CD4-positive, alpha-beta T cell treated with Interleukin-4 for 4 hours (primary cell): ENCODE data around the gene CDC20.
"Not testable (repeated sequence)": the region's sequence is repeated elsewhere in the genome, so short reads cannot be mapped to it uniquely, and the experiment has no call there.

ENCODE experiments used
- DNase-seq: peaks from one replicate; pipeline ENCODE4 v3.0.0-alpha.2; 2020

Gene CDC20

GRCh38 chr1:43358121-43358745, 548 bp upstream of the CDC20 start:
- DNase-seq = peak; percentile 18

DNA sequence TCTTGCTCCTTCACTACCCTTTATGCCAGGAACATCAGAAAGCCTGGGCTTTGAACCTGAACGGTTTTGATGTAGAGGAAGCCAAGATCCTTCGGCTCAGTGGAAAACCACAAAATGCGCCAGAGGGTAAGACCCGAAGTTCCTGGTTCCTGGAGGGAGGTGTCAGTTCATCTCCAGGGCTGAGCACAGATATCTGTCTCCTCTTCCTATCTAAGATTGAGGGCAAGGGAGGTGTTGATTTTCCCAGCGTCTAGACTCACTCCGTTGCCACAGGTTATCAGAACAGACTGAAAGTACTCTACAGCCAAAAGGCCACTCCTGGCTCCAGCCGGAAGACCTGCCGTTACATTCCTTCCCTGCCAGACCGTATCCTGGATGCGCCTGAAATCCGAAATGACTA, 915 bp downstream of the CDC20 start:
- no peak for DNase-seq

- DNase-seq = no peak
Measured at GRCh38 chr1:43360616-43361015, 1.8 kb downstream of the CDC20 start.

- DNase-seq = no peak
Measured at GRCh38 chr1:43363283-43363934, 4.6 kb downstream of the CDC20 start.

DNA sequence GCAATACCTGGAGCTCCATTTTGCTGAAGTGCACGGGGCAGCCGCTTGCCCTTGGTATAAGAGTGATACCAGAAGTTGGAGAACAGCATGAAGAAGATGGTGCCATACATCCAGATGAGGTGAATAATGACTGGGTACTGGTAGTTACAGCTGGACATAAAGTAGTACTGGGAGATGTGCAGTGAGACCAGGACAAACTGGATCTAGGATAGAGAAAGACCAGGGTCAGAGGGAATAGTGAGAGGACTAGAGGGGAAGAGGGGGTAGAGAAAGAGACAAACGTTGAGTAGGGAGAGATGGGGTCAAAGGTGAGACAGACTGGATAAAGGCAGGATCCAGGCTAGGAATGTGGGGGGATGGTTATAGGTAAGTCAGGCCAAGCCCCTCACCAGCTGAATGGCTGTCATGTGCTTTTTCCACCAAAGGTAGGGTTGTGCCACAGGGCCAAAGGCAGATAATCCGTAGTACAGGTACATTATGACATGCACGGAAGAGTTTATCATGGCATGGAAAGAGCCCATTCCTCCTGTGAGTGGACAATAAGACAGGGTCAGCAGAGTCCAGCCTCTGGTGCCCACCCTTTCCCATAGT, 5.2 kb downstream of the CDC20 start:
- DNase-seq = no peak

GRCh38 chr1:43365678-43366077, 6.9 kb downstream of the CDC20 start:
- no peak for DNase-seq

GRCh38 chr1:43366179-43366578, 7.4 kb downstream of the CDC20 start:
- no peak for DNase-seq

DNA sequence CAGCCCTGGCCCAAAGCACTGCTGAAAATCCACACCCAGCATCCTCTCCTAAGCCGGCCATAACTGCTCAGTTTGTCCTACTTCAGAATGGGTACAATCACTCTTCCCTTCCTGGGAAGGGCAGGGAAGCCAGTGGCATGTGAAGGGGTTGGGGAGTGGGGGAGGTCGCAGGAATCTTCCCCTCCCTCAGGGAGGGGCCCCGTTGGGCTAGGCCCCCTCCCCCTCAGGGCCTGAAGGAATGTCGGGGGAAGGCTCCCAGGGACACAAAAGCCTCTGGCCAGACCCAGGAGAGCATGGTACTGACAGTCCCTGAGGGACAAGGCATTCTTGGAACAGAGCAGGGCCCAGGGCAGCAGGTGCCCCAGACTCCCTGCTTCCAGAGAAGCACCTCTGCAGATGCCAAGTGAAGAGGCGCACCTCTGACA, 7.8 kb downstream of the CDC20 start:
- no peak for DNase-seq

- no peak for DNase-seq
Measured at GRCh38 chr1:43367026-43367903, 8.5 kb downstream of the CDC20 start.

GRCh38 chr1:43367904-43368645, 9.3 kb downstream of the CDC20 start, which contains the start of gene ELOVL1:
Gene ELOVL1, minus strand, starts transcription at chr1:43368011. Its CDS starts 2,402 bp downstream, at chr1:43365609.
- DNase-seq = peak; percentile 83

DNA sequence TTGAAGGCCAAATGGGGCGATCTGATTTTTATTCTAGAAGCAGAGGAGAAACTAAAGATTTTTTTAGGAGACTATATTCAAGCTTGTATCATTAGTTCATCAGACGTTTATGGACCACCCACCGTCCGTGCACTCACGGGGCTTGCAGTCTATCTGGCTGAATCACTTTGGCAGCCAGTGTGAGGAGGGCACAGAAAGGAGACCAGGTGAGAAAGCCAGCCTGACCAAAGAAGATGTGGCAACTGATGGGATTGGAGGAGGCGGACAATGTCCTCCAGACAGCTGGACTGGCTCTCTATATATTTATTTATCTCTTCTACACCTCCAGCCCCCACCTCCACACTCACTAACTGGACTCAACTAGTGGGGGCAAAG, 9.9 kb downstream of the CDC20 start:
- DNase-seq = no peak

DNA sequence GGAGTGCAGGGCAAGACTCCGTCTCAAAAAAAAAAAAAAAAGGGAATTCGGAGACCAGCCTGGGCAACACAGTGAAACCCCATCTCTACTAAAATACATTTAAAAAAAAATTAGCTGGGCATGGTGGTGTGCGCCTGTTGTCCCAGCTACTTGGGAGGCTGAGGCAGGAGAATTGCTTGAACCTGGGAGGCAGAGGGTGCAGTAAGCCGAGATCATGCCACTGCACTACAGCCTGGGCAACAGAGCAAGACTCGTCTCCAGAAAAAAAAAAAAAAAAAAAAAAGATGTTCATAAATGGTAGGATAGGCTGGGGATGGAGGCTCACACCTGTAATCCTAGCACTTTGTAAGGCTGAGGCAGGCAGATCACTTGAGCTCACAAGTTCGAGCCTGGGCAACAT, 11.0 kb downstream of the CDC20 start:
- not testable (repeated sequence) for DNase-seq

DNA sequence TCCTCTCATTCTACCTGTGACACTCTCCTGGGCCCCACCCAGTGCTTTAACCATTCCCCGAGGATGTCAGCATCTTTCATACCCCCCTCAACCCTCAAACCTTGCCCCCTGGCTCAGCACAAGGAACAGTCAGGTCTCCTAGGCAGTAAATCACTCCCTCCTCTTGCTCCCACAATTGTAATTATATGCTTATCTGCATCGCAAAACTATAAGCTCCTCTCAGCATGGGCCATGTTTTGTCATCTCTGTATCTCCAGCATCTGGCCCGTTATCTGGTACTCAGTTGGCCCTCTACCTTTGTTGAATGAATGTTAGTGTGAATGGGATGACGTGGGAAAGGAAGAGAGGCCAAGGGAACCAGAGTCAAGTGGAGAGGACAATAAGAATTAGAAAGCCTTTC, 11.8 kb downstream of the CDC20 start:
- no peak for DNase-seq

GRCh38 chr1:43372172-43372571, 13.4 kb downstream of the CDC20 start:
- no peak for DNase-seq

DNA sequence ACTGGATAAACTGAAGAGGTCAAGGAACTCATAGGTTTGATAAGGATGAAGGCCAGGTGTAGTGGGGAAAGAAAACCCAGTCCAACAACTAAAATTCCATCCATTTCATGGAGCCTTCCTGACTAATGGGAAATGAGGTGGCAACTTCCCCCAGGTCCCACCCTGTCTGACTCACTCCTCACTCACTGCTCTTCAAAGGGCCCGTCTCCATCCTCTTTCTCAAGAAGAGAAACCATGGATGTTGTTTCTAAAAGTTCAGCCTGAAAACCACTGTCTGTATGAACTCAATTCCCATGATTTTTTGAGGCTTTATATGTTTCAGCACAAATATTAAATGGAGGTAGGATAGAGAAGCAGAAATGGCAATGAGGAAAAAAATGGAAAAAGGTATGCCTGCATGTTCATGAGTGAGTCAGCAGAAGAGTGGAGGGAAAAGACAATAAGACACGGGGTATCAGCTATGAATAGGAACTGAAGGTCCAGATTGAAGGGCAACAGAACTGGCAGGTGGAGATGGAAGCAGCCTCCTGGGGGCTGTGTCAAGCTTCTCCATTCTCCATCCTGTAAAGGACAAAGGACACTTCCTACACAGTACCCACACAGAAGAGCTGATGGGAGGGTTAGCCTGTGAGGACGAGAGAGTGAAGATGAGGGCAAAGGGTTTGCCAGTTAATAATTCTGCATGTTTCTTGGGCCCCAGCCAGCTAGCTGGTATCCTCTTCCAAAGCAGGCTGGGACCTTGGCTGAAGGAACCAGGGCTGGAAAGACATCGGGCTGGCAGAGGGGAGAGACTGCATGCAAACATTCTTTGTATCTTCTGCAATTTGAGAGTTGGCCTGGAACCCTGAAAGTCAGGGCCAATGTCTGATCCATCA, 14.5 kb downstream of the CDC20 start:
- no peak for DNase-seq

- DNase-seq = no peak
Measured at GRCh38 chr1:43376723-43377235, 18.0 kb downstream of the CDC20 start.

- DNase-seq = no peak
Measured at GRCh38 chr1:43377831-43378230, 19.1 kb downstream of the CDC20 start.

DNA sequence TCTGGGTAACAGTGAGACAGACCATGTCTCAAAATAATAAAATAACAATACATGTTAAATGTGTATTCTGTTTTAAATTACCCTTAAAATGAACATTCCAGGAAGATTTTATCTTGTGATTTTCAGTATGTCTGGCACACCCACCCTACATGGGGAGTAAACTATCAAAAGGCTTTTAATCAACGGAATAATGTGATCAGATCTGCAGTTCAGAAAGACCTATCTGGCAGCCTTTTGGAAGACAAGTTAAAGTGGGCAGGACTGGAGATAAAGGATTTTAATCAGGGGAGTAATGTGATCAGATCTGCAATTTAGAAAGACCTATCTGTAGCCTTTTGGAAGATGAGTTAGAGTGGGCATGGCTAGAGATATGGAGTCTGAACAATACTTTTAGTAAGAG, 20.7 kb downstream of the CDC20 start:
- DNase-seq = no peak

DNA sequence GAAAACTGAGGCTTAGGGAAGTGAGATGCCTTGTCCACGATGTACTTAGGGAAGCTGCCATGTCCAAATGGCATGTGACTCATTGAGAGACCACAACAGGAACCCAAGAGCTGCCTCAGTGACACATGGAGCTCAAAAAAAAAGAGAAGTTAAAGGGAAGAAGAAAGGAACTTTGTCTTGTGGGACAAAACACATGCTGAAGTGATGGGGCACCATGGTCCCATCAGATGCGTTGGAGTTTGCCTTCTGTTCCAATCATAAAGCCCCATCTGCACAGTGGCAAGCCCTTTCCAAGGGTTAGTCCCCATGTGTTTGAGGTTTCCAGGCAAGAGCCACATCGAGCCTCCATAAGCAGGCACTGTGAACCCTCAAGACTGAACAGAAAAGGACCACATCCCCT, 22.8 kb downstream of the CDC20 start:
- DNase-seq = no peak

- DNase-seq = no peak
Measured at GRCh38 chr1:43382027-43382779, 23.4 kb downstream of the CDC20 start.

DNA sequence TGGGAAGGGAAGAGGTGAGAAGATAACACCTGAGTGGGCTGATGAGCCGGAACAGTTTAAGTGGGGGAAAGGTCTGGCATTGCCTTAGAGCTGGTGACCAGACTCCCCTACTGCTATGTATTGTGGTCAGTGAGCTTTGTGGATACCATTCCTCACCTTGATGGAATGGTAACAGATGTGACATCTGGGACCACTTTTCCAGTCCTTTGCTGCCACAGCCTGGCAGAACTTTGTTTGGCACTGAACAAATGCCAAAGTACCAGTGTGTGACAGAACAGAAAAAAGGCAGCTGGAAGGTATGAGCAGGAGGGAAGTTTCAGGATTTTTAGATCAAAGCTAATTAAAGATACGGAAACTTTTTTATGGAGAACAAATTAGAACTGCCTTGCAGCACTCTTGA, 24.7 kb downstream of the CDC20 start:
- DNase-seq = no peak
